ENCODE results near the gene SERPINB3. TPM values are rescaled to one million over a fixed set of nuclear protein-coding genes. Genes with fewer than 3 reads are reported as not detected.
A peak's percentile ranks its signal among the peaks of the same experiment; 100 is the strongest.

The SERPINB3 gene
- total and polyA plus RNA-seq, 2 of the 13 experiments (the other 11 are each of a cell fraction or from before 2014, with no cell fraction given) = not detected

DNA sequence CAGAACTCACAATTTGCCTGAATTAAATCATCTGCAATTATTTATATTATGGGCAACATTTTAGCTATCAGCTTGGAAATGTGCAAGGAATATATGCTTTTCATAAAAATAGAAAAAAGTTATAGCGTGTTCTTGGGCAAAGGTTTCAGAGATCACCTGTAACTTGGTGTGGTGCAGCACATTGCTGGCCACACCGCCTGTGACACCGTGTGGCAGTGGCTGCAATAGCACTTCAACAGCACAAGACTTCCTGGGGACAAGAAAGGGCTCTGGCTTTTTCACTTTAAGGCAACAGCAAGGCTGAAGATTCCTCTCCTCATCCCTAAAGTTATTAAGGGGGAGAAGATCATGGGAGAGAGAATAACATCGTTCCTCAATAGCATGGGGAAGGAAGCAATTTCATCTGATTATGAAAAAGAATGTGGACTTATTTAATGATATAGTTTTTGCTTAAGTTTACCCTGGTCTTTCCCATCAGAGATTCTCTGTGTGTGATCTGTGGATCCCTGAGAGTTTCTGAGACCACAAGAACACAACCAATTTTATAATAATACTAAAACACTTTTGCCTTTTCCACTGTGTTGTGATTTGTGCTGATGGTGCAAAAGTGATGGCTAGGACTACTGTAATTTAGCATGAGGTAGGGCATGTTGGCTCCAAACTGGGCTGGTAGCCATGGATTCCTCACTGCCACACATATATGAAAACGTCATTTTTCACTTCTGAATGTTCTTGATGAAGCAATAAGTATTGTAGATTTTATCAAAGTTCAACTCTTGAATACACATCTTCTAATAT lies 15.0 kb upstream of the SERPINB3 start (continued):
- peak; percentile 26; the same call in 1 of the 2 replicates for TF ChIP-seq SMC3 (IDR thresholded peaks at IDR 0.05; ENCODE audit: low read length)

DNA sequence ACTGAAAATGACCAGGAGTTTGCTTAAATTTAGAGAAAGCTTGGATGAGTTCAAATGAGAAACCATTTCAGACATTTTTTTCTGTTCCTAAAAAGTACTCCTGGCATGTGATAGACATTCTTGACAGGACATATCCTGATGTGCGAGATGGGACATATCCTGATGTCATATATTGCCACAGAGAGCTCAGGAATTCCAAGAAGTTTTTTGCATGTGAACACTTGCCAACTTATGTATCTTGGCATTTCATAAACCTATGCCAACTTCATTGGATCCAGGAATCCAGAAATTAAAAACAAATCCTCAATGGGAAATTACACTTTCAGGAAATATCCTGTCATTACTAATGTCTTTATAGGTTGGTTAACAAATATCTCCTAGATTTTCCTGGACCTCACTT lies 2.9 kb upstream of the SERPINB3 start:
- no peak for FAIRE-seq
- Histone ChIP-seq H3K9ac (ENCODE audit: insufficient read depth, low read depth, low read length) (no peak overlapping the region), H3K4me2 (ENCODE audit: low read depth, low read length) (no peak overlapping the region), H3K79me2 (ENCODE audit: insufficient read depth, low read length) (no peaks in the 10 kb centered on the region), H4K20me1 (ENCODE audit: insufficient read depth, low read length) (no peaks in the 10 kb centered on the region), H3K4me3 (replicated peaks in 1 of 3; ENCODE audit: insufficient read depth in 1 of 3, low read depth in 2 of 3, low read length in 3 of 3) (no peak overlapping the region), H2AFZ (ENCODE audit: low read length) (no peak overlapping the region), H3K9me3 (ENCODE audit: low read length) (no peaks in the 10 kb centered on the region), H3K27me3 (ENCODE audit: control insufficient read depth in 1 of 2, insufficient read depth in 2 of 2, low read length in 2 of 2) (no peaks in the 10 kb centered on the region), H3K36me3 (replicated peaks in 1 of 2; ENCODE audit: control insufficient read depth in 1 of 2, insufficient read depth in 2 of 2, low read length in 2 of 2) (no peaks in the 10 kb centered on the region), H3K27ac (ENCODE audit: extremely low read length, insufficient read depth, low read length) (no peak overlapping the region), H3K4me1 (ENCODE audit: insufficient read depth, low read length) (no peaks in the 10 kb centered on the region)
- 0% methylated on average over 1 of the region's 1 CpG for WGBS (ENCODE audit: low lambda C conversion rate)
- TF ChIP-seq ZNF777 (CRISPR knock-in tag; IDR thresholded peaks at IDR 0.05) (no peak), POLR2AphosphoS5 (IDR thresholded peaks at IDR 0.05; ENCODE audit: low read depth, low read length) (no peak), RCOR2 (CRISPR knock-in tag; IDR thresholded peaks at IDR 0.05) (no peak), PHF8 (CRISPR knock-in tag; IDR thresholded peaks at IDR 0.05) (no peak), SIN3A (IDR thresholded peaks at IDR 0.05; ENCODE audit: borderline replicate concordance, low read depth, low read length) (no peak), ZNF674 (CRISPR knock-in tag; IDR thresholded peaks at IDR 0.05; ENCODE audit: low read depth) (no peak), ZBTB1 (CRISPR knock-in tag; IDR thresholded peaks at IDR 0.05; ENCODE audit: borderline replicate concordance) (no peak), ZNF230 (CRISPR knock-in tag; IDR thresholded peaks at IDR 0.05) (no peak), HOXA3 (CRISPR knock-in tag; IDR thresholded peaks at IDR 0.05) (no peak), CC2D1A (CRISPR knock-in tag; IDR thresholded peaks at IDR 0.05) (no peak)
- TF ChIP-seq, protein P1, sequence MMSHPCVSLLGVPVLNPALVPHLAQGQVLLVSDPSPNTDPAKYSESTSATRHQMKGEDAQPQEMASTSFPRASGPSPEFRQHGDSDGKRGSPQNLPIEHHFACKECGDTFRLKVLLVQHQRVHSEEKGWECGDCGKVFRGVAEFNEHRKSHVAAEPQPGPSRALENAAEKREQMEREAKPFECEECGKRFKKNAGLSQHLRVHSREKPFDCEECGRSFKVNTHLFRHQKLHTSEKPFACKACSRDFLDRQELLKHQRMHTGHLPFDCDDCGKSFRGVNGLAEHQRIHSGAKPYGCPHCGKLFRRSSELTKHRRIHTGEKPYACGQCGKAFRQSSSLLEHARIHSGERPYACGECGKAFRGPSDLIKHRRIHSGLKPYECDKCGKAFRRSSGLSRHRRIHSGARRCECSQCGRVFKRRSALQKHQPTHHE (CRISPR knock-in tag; IDR thresholded peaks at IDR 0.05; ENCODE audit: borderline replicate concordance) = no peak
- TF ChIP-seq, protein P2, sequence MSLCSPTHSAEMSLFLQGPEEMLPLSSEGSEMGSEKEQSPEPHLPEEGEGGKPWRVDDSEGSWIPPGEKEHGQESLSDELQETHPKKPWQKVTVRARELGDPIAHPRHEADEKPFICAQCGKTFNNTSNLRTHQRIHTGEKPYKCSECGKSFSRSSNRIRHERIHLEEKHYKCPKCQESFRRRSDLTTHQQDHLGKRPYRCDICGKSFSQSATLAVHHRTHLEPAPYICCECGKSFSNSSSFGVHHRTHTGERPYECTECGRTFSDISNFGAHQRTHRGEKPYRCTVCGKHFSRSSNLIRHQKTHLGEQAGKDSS (CRISPR knock-in tag; IDR thresholded peaks at IDR 0.05; ENCODE audit: borderline replicate concordance, low read depth) = no peak
- TF ChIP-seq, protein P3, sequence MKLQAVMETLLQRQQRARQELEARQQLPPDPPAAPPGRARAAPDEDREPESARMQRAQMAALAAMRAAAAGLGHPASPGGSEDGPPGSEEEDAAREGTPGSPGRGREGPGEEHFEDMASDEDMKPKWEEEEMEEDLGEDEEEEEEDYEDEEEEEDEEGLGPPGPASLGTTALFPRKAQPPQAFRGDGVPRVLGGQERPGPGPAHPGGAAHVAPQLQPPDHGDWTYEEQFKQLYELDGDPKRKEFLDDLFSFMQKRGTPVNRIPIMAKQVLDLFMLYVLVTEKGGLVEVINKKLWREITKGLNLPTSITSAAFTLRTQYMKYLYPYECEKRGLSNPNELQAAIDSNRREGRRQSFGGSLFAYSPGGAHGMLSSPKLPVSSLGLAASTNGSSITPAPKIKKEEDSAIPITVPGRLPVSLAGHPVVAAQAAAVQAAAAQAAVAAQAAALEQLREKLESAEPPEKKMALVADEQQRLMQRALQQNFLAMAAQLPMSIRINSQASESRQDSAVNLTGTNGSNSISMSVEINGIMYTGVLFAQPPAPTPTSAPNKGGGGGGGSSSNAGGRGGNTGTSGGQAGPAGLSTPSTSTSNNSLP (IDR thresholded peaks at IDR 0.05; ENCODE audit: low read depth, low read length) = no peak
- TF ChIP-seq, protein P4, sequence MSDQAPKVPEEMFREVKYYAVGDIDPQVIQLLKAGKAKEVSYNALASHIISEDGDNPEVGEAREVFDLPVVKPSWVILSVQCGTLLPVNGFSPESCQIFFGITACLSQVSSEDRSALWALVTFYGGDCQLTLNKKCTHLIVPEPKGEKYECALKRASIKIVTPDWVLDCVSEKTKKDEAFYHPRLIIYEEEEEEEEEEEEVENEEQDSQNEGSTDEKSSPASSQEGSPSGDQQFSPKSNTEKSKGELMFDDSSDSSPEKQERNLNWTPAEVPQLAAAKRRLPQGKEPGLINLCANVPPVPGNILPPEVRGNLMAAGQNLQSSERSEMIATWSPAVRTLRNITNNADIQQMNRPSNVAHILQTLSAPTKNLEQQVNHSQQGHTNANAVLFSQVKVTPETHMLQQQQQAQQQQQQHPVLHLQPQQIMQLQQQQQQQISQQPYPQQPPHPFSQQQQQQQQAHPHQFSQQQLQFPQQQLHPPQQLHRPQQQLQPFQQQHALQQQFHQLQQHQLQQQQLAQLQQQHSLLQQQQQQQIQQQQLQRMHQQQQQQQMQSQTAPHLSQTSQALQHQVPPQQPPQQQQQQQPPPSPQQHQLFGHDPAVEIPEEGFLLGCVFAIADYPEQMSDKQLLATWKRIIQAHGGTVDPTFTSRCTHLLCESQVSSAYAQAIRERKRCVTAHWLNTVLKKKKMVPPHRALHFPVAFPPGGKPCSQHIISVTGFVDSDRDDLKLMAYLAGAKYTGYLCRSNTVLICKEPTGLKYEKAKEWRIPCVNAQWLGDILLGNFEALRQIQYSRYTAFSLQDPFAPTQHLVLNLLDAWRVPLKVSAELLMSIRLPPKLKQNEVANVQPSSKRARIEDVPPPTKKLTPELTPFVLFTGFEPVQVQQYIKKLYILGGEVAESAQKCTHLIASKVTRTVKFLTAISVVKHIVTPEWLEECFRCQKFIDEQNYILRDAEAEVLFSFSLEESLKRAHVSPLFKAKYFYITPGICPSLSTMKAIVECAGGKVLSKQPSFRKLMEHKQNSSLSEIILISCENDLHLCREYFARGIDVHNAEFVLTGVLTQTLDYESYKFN (CRISPR knock-in tag; conservative IDR thresholded peaks at IDR 0.05) = no peak
- in situ Hi-C loops (cut with HindIII; ENCODE audit: extremely low pct_ligation_motif_present, low pct_unique_long_range_greater_than_20kb) = no loop called here
- POLR2A ChIA-PET = no interaction called here
- ATAC-seq = no peak
- no peak for DNase-seq (ENCODE audit: low spot score)
- intact Hi-C loops (cut with micrococcal nuclease; ENCODE audit: unreplicated experiment) = no loop called here
- BruUV-seq (replicated peaks) = no TSS peak
- CTCF ChIA-PET (ENCODE audit: low intra/inter-chr PET ratio, low total read pairs) = no interaction called here
